GM12878 (cell line): ENCODE data around the gene TNFRSF1B. TPM values are rescaled to one million over a fixed set of nuclear protein-coding genes. Genes with fewer than 3 reads are reported as not detected.

Experiments used
- ATAC-seq: fragments of 200-7000 bp; cut with Tn5 transposase; 3 replicates; pipeline ENCODE4 v1.9.1; 2020; ENCODE audit warnings: mild to moderate bottlenecking, moderate library complexity
- BruUV-seq: library from RNA; stranded (reverse); fragments of 400-500 nt; replicated peaks from 2 replicates; lab custom pipeline; 2021; lab: Mats Ljungman, UMichigan
- CTCF ChIA-PET: fragments of 300-600 bp; sonication (Branson Sonifier 250); formaldehyde crosslinking; extraction: SDS; loops from one replicate; lab custom pipeline; 2021; ENCODE audit warnings: inconsistent platforms; lab: Yijun Ruan, JAX
- POLR2A ChIA-PET: fragments of 350-600 bp; formaldehyde crosslinking; extraction: SDS; loops from one replicate; lab custom pipeline; 2021; ENCODE audit warnings: inconsistent platforms; lab: Charles Lee
- RAD21 ChIA-PET: fragments of 300-600 bp; sonication (Branson Sonifier 250); formaldehyde crosslinking; loops from one replicate; lab custom pipeline; 2023; ENCODE audit warnings: antibody characterized with exemption; ENCODE audit not compliant: unreplicated experiment; lab: Charles Lee
- SMC1A ChIA-PET: fragments of 300-600 bp; sonication (Branson Sonifier 250); formaldehyde crosslinking; loops from one replicate; lab custom pipeline; 2023; ENCODE audit not compliant: unreplicated experiment, uncharacterized antibody; lab: Charles Lee
- DNase-seq: peaks from one replicate; pipeline ENCODE4 v3.0.0-alpha.2; 2011; ENCODE audit warnings: low read depth, low spot score
- FAIRE-seq: peaks from 3 replicates; lab custom pipeline; 2011; peaks lifted over from hg19 to GRCh38; lab: Jason Lieb, UNC
- H2AFZ ChIP-seq: 2 replicates; pipeline ENCODE4 v1.6.0; 2011; ENCODE audit warnings: low read depth, low read length, control low read depth; ENCODE audit not compliant: control insufficient read depth
- H3K27ac ChIP-seq: 2 replicates; pipeline ENCODE4 v1.5.1; 2011; ENCODE audit warnings: control low read depth; ENCODE audit not compliant: control insufficient read depth, insufficient read depth
- H3K27me3 ChIP-seq, 2 experiments: replicated peaks in 1 of 2; 2 replicates each; pipeline versions ENCODE4 v1.6.0 to v1.6.1; 2011; ENCODE audit warnings: low read length in 1 of 2; ENCODE audit not compliant: control insufficient read depth in 2 of 2, insufficient read depth in 2 of 2
- H3K36me3 ChIP-seq, 2 experiments: 2 replicates each; pipeline ENCODE4 v1.5.1; 2011; ENCODE audit warnings: low read length in 1 of 2; ENCODE audit not compliant: control insufficient read depth in 2 of 2, insufficient read depth in 2 of 2
- H3K4me1 ChIP-seq: 2 replicates; pipeline ENCODE4 v1.6.1; 2011; ENCODE audit warnings: mild to moderate bottlenecking, low read length, moderate library complexity, mixed read lengths; ENCODE audit not compliant: control insufficient read depth, insufficient read depth
- H3K4me2 ChIP-seq: 2 replicates; pipeline ENCODE4 v1.6.0; 2011; ENCODE audit warnings: control low read depth; ENCODE audit not compliant: control insufficient read depth, insufficient read depth
- H3K4me3 ChIP-seq: fragments of 200-600 bp; sonication (generic); 2 replicates; pipeline ENCODE4 v1.5.1; 2016
- H3K79me2 ChIP-seq: 2 replicates; pipeline ENCODE4 v1.6.0; 2011; ENCODE audit warnings: low read length; ENCODE audit not compliant: control insufficient read depth, insufficient read depth
- H3K9ac ChIP-seq: 2 replicates; pipeline ENCODE4 v1.8.0; 2011; ENCODE audit warnings: low read length, control low read depth, mixed read lengths; ENCODE audit not compliant: control insufficient read depth, insufficient read depth
- H3K9me3 ChIP-seq: replicated peaks from 3 replicates; pipeline ENCODE4 v1.5.1; 2011; ENCODE audit warnings: mild to moderate bottlenecking, low read length; ENCODE audit not compliant: control insufficient read depth, insufficient read depth
- H4K20me1 ChIP-seq: 2 replicates; pipeline ENCODE4 v1.6.0; 2011; ENCODE audit not compliant: control insufficient read depth, insufficient read depth
- PML ChIP-seq: IDR thresholded peaks from 2 replicates; pipeline ENCODE4 v1.6.1; 2012; ENCODE audit warnings: low read length, inconsistent platforms
- RELB ChIP-seq: fragments of 450-650 bp; IDR thresholded peaks from 2 replicates; pipeline ENCODE4 v1.6.1; 2017; ENCODE audit warnings: low read depth, mild to moderate bottlenecking, moderate library complexity
- REST ChIP-seq: IDR thresholded peaks from 2 replicates; pipeline ENCODE4 v1.6.1; 2012; ENCODE audit warnings: mild to moderate bottlenecking, low read depth, low read length
- WGBS: methylation state at CpG from one replicate; pipeline ENCODE4 v1.1.6; 2016; ENCODE audit warnings: low lambda C conversion rate; ENCODE audit not compliant: insufficient replicate concordance, insufficient coverage; ENCODE audit errors: missing lambda C conversion rate; 5-methylcytosine and 5-hydroxymethylcytosine counted together
- in situ Hi-C: fragments of 300-500 bp; cut with MboI; formaldehyde crosslinking; loops from 9 replicates; pipeline ENCODE4 v1.14.3; 2018; ENCODE audit warnings: mixed read lengths
- intact Hi-C: fragments of 100-400 bp; cut with micrococcal nuclease; formaldehyde crosslinking; loops from one replicate; pipeline ENCODE4 v1.14.2; 2022; ENCODE audit not compliant: unreplicated experiment
- polyA plus RNA-seq, 11 experiments: library from polyadenylated mRNA; depleted of rRNA in 4 of 11; unstranded in 6 of 11; stranded (reverse) in 5 of 11; fragments of >200 nt; fragmentation: Nextera tagmentation in 4 of 11; fragmentation: Illumina TruSeq in 1 of 11; extraction: Ambion mirVana in 4 of 11; extraction: Trizol in 1 of 11; gene quantifications; 1 replicate in 1 of 11; 2 replicates in 10 of 11; pipeline versions ENCODE4 v1.2.1 to v1.2.3, GENCODE V29; 2011 to 2016; ENCODE audit warnings: inconsistent platforms in 2 of 11, missing spikeins in 2 of 11, low read depth in 1 of 11
- total RNA-seq, 4 experiments: library from RNA; depleted of rRNA in 3 of 4; stranded (reverse); fragments of >200 nt in 3 of 4; fragmentation: Illumina TruSeq in 1 of 4; extraction: Trizol in 1 of 4; gene quantifications; 2 replicates each; pipeline versions ENCODE4 v1.2.1 to v1.2.3, GENCODE V29; 2013 to 2021

The TNFRSF1B gene
- total and polyA plus RNA-seq, 10 of the 15 experiments (the other 5 are each of a cell fraction or from before 2014, with no cell fraction given) = 10.1 to 87.2 (median 37.3) TPM

- H3K9me3 ChIP-seq = no peaks in the 10 kb centered on the region
- FAIRE-seq = no peak
- H2AFZ ChIP-seq = no peak overlapping the region
- no peak overlapping the region for H3K9ac ChIP-seq
- in situ Hi-C loops (no loop called here), intact Hi-C loops (no loop called here)
- no peaks in the 10 kb centered on the region for H3K27me3 ChIP-seq
- H3K4me3 ChIP-seq = no peak overlapping the region
- H3K4me2 ChIP-seq = peak overlapping the region; percentile 71
- peaks cover 9% of the 10 kb centered on the region; the same call in 1 of the 2 replicates for H4K20me1 ChIP-seq
- H3K79me2 ChIP-seq = peaks cover 55% of the 10 kb centered on the region
- TF ChIP-seq PML (no peak), RELB (no peak), REST (no peak)
- no peak for ATAC-seq
- no peak overlapping the region for H3K27ac ChIP-seq
- peaks cover 10 to 15% of the 10 kb centered on the region in 2 experiments for H3K36me3 ChIP-seq
- no peak for DNase-seq
- POLR2A ChIA-PET = interaction anchor here (0.8 to 1.7 kb wide), 2 partner anchors 9 to 13 kb away, joined by 4 to 5 read pairs; no protein-coding TSS in a partner anchor
- SMC1A ChIA-PET = interaction anchor here (1.6 to 20.8 kb wide), 2 partner anchors 30 to 54 kb away, joined by 4 to 347 read pairs; no protein-coding TSS in a partner anchor
- no TSS peak for BruUV-seq
- WGBS = 74% methylated on average over 11 of the region's 11 CpGs
- RAD21 ChIA-PET = interaction anchor here (1.3 to 1.8 kb wide), 3 partner anchors 17 to 54 kb away, joined by 3 to 5 read pairs (median 4); no protein-coding TSS in a partner anchor
- H3K4me1 ChIP-seq = peaks cover 50% of the 10 kb centered on the region
- CTCF ChIA-PET = interaction anchor here (1.6 to 3.4 kb wide), 2 partner anchors 54 to 64 kb away, joined by 4 to 15 read pairs; no protein-coding TSS in a partner anchor
These were observed 11.7 kb downstream of the TNFRSF1B start for GRCh38 chr1:12178511-12178910.
